Stimulated activated CD4-positive, alpha-beta T cell treated with anti-CD3 and anti-CD28 coated beads, Interleukin-12 subunit alpha, Interleukin-12 subunit beta, amount 100 ng/mL, for 48 hours (primary cell): Measurements from ENCODE around the gene CCDC159.
A peak's percentile ranks its signal among the peaks of the same experiment; 100 is the strongest.
"Not testable (repeated sequence)": the region's sequence is repeated elsewhere in the genome, so short reads cannot be mapped to it uniquely, and the experiment has no call there.

Experiments
- DNase-seq, 3 donors: peaks; one replicate each; pipeline ENCODE4 v3.0.0-alpha.2; 2020; ENCODE audit warnings: low read depth in 2 of 3, low spot score in 1 of 3

Gene CCDC159

GRCh38 chr19:11346104-11346940 lies at the start of gene CCDC159, which contains the start of gene TMEM205:
TSS of gene CCDC159 (plus strand) at chr19:11346519. CDS start at chr19:11346607, 88 bp downstream.
TSS of gene TMEM205 (minus strand) at chr19:11346268. CDS start at chr19:11345619, 649 bp downstream.
- DNase-seq = peak; percentile 97 to 98 (median 98)

GRCh38 chr19:11299946-11300810 lies 46.1 kb upstream of the CCDC159 start:
- no peak for DNase-seq

- no peak for DNase-seq
These were observed 45.6 kb upstream of the CCDC159 start for GRCh38 chr19:11300811-11301120.

GRCh38 chr19:11304936-11305335 lies 41.4 kb upstream of the CCDC159 start:
- DNase-seq = no peak

- DNase-seq = no peak
These were observed 40.0 kb upstream of the CCDC159 start for GRCh38 chr19:11306337-11306736.

GRCh38 chr19:11320278-11320995 lies 25.9 kb upstream of the CCDC159 start:
- not testable (repeated sequence) for DNase-seq

GRCh38 chr19:11321191-11322126 lies 24.9 kb upstream of the CCDC159 start:
- no peak for DNase-seq

- no peak for DNase-seq
These were observed 23.9 kb upstream of the CCDC159 start for GRCh38 chr19:11322269-11323024.

GRCh38 chr19:11323601-11324078 lies 22.7 kb upstream of the CCDC159 start:
- no peak for DNase-seq

GRCh38 chr19:11324079-11324661 lies 22.1 kb upstream of the CCDC159 start:
- DNase-seq = peak in 1 of 3 donors; percentile 29

GRCh38 chr19:11324748-11325389 lies 21.4 kb upstream of the CCDC159 start:
- no peak for DNase-seq

GRCh38 chr19:11325544-11325943 lies 20.8 kb upstream of the CCDC159 start:
- no peak for DNase-seq

GRCh38 chr19:11330127-11330526 lies 16.2 kb upstream of the CCDC159 start:
- no peak for DNase-seq

GRCh38 chr19:11331502-11331901 lies 14.8 kb upstream of the CCDC159 start:
- DNase-seq = no peak

GRCh38 chr19:11332822-11333221 lies 13.5 kb upstream of the CCDC159 start:
- no peak for DNase-seq

- not testable (repeated sequence) for DNase-seq
These were observed 12.5 kb upstream of the CCDC159 start for GRCh38 chr19:11333838-11334237.

GRCh38 chr19:11335449-11336146 lies 10.7 kb upstream of the CCDC159 start:
- DNase-seq = no peak

- DNase-seq = no peak
These were observed 9.2 kb upstream of the CCDC159 start for GRCh38 chr19:11337080-11337479.
